ENCODE results near the gene ERC2. TPM values are rescaled to one million over a fixed set of nuclear protein-coding genes. Genes with fewer than 3 reads are reported as not detected.

Gene ERC2
- total RNA-seq, 1 donor, result 0.36 TPM

GRCh38 chr3:56303487-56303886 is 164.8 kb downstream of the ERC2 start:
- Histone ChIP-seq H3K4me2 (ENCODE audit: insufficient read depth, low read length) (no peak overlapping the region), H3K27ac (ENCODE audit: low read depth, low read length) (no peak overlapping the region)

GRCh38 chr3:56302417-56302816 is 165.8 kb downstream of the ERC2 start:
- H4K20me1 ChIP-seq (ENCODE audit: insufficient read depth, low read length), result no peaks in the 10 kb centered on the region
- H3K36me3 ChIP-seq (ENCODE audit: insufficient read depth, low read length), result no peaks in the 10 kb centered on the region
- H3K79me2 ChIP-seq (ENCODE audit: insufficient read depth, low read length), result no peaks in the 10 kb centered on the region
- H3K4me2 ChIP-seq (ENCODE audit: insufficient read depth, low read length), result no peak overlapping the region
- H3K4me1 ChIP-seq (ENCODE audit: insufficient read depth, low read length), result no peaks in the 10 kb centered on the region
- H2AFZ ChIP-seq (ENCODE audit: low read length), result no peak overlapping the region
- TF ChIP-seq CTCF (IDR thresholded peaks at IDR 0.05; ENCODE audit: extremely low read depth, low read depth, low read length), result no peak
- peak; percentile 26 for DNase-seq (ENCODE audit: insufficient read length, low spot score, missing footprints)
- no peaks in the 10 kb centered on the region for H3K9me3 ChIP-seq (ENCODE audit: low read depth, low read length)
- H3K27me3 ChIP-seq (ENCODE audit: insufficient read depth, low read length), result no peaks in the 10 kb centered on the region
- H3K4me3 ChIP-seq (ENCODE audit: insufficient read depth, low read length), result no peak overlapping the region
- H3K27ac ChIP-seq (ENCODE audit: low read depth, low read length), result no peak overlapping the region

More at GRCh38 chr3:56303487-56303886, 164.8 kb downstream of the ERC2 start:
- TF ChIP-seq CTCF (IDR thresholded peaks at IDR 0.05; ENCODE audit: extremely low read depth, low read depth, low read length), result peak; percentile 57
- no peak for DNase-seq (ENCODE audit: insufficient read length, low spot score, missing footprints)
- H3K4me3 ChIP-seq (ENCODE audit: insufficient read depth, low read length), result no peak overlapping the region
- H3K9me3 ChIP-seq (ENCODE audit: low read depth, low read length), result no peaks in the 10 kb centered on the region
- no peaks in the 10 kb centered on the region for H3K79me2 ChIP-seq (ENCODE audit: insufficient read depth, low read length)
- no peaks in the 10 kb centered on the region for H3K27me3 ChIP-seq (ENCODE audit: insufficient read depth, low read length)
- H3K4me1 ChIP-seq (ENCODE audit: insufficient read depth, low read length), result no peaks in the 10 kb centered on the region
- H3K36me3 ChIP-seq (ENCODE audit: insufficient read depth, low read length), result no peaks in the 10 kb centered on the region
- peak overlapping the region; percentile 14 for H2AFZ ChIP-seq (ENCODE audit: low read length)
- no peaks in the 10 kb centered on the region for H4K20me1 ChIP-seq (ENCODE audit: insufficient read depth, low read length)

- no peaks in the 10 kb centered on the region for H3K79me2 ChIP-seq (ENCODE audit: insufficient read depth, low read length)
- no peak overlapping the region for H2AFZ ChIP-seq (ENCODE audit: low read length)
- H3K27ac ChIP-seq (ENCODE audit: low read depth, low read length), result no peak overlapping the region
- H3K4me3 ChIP-seq (ENCODE audit: insufficient read depth, low read length), result no peak overlapping the region
- TF ChIP-seq CTCF (IDR thresholded peaks at IDR 0.05; ENCODE audit: extremely low read depth, low read depth, low read length), result no peak
- H4K20me1 ChIP-seq (ENCODE audit: insufficient read depth, low read length), result no peaks in the 10 kb centered on the region
- H3K36me3 ChIP-seq (ENCODE audit: insufficient read depth, low read length), result no peaks in the 10 kb centered on the region
- H3K4me2 ChIP-seq (ENCODE audit: insufficient read depth, low read length), result no peak overlapping the region
- peaks cover 6% of the 10 kb centered on the region for H3K27me3 ChIP-seq (ENCODE audit: insufficient read depth, low read length)
- no peak for DNase-seq (ENCODE audit: insufficient read length, low spot score, missing footprints)
- H3K4me1 ChIP-seq (ENCODE audit: insufficient read depth, low read length), result no peaks in the 10 kb centered on the region
- H3K9me3 ChIP-seq (ENCODE audit: low read depth, low read length), result no peaks in the 10 kb centered on the region
Observed at GRCh38 chr3:56297281-56297840, 170.9 kb downstream of the ERC2 start.

GRCh38 chr3:56296361-56296760 is 171.9 kb downstream of the ERC2 start:
- H3K27me3 ChIP-seq (ENCODE audit: insufficient read depth, low read length), result peaks cover 6% of the 10 kb centered on the region
- no peaks in the 10 kb centered on the region for H3K79me2 ChIP-seq (ENCODE audit: insufficient read depth, low read length)
- H3K4me1 ChIP-seq (ENCODE audit: insufficient read depth, low read length), result no peaks in the 10 kb centered on the region
- no peaks in the 10 kb centered on the region for H4K20me1 ChIP-seq (ENCODE audit: insufficient read depth, low read length)
- no peaks in the 10 kb centered on the region for H3K9me3 ChIP-seq (ENCODE audit: low read depth, low read length)
- DNase-seq (ENCODE audit: insufficient read length, low spot score, missing footprints), result no peak
- H2AFZ ChIP-seq (ENCODE audit: low read length), result no peak overlapping the region
- no peaks in the 10 kb centered on the region for H3K36me3 ChIP-seq (ENCODE audit: insufficient read depth, low read length)
- TF ChIP-seq CTCF (IDR thresholded peaks at IDR 0.05; ENCODE audit: extremely low read depth, low read depth, low read length), result no peak
- no peak overlapping the region for H3K4me2 ChIP-seq (ENCODE audit: insufficient read depth, low read length)
- no peak overlapping the region for H3K4me3 ChIP-seq (ENCODE audit: insufficient read depth, low read length)
- no peak overlapping the region for H3K27ac ChIP-seq (ENCODE audit: low read depth, low read length)

Measured in osteoblast (primary cell).